Measurements from ENCODE around the gene TPSAB1.

GRCh38 chr16:1220841-1221627 is 19.5 kb upstream of the TPSAB1 start:
- no peak for TF ChIP-seq CTCF (IDR thresholded peaks at IDR 0.05)
- TF ChIP-seq POLR2AphosphoS5 (IDR thresholded peaks at IDR 0.05; ENCODE audit: low read depth, low read length): no peak
- TF ChIP-seq TCF7L2 (IDR thresholded peaks at IDR 0.05; ENCODE audit: low read depth, low read length): no peak
